K562 (cell line): ENCODE measurements around the gene ZNF865. TPM values are rescaled to one million over a fixed set of nuclear protein-coding genes. Genes with fewer than 3 reads are reported as not detected.
A peak's percentile ranks its signal among the peaks of the same experiment; 100 is the strongest.

Experiments used
- ATAC-seq: fragments of 200-7000 bp; cut with Tn5 transposase; 3 replicates; pipeline ENCODE4 v1.9.1; 2020; ENCODE audit warnings: moderate library complexity
- BruUV-seq: library from RNA; stranded (reverse); fragments of 400-500 nt; replicated peaks from 2 replicates; lab custom pipeline; 2021; lab: Mats Ljungman, UMichigan
- CTCF ChIA-PET: fragments of 300-600 bp; formaldehyde crosslinking; extraction: SDS; loops from one replicate; lab custom pipeline; 2021; ENCODE audit warnings: low intra/inter-chr PET ratio; lab: Yijun Ruan, JAX
- POLR2A ChIA-PET: fragments of 300-600, 350-650 bp; sonication (Branson Sonifier 250); formaldehyde crosslinking; extraction: SDS; loops from one replicate; lab custom pipeline; 2021; ENCODE audit warnings: antibody characterized with exemption, inconsistent platforms; lab: Yijun Ruan, JAX
- DNase-seq, 4 experiments: peaks; one replicate each; pipeline versions ENCODE4 v3.0.0 to v3.0.0-alpha.2; 2011 to 2018; ENCODE audit warnings: low spot score in 3 of 4, mixed read lengths in 3 of 4; ENCODE audit errors: extremely low read depth in 1 of 4
- FAIRE-seq: peaks from 2 replicates; lab custom pipeline; 2011; peaks lifted over from hg19 to GRCh38; lab: Jason Lieb, UNC
- H2AFZ ChIP-seq: 2 replicates; pipeline ENCODE4 v1.6.0; 2011; ENCODE audit warnings: low read depth, low read length, control low read depth, inconsistent platforms
- H3K27ac ChIP-seq: fragments of 200-600 bp; 3 replicates; pipeline ENCODE4 v1.8.0; 2011; ENCODE audit warnings: low read depth, mild to moderate bottlenecking, control low read depth, inconsistent platforms, low read length, moderate library complexity, mixed read lengths; ENCODE audit errors: extremely low read depth
- H3K27me3 ChIP-seq, 2 experiments: fragments of 300-600 bp in 1 of 2; 2 replicates in 1 of 2; 3 replicates in 1 of 2; pipeline versions ENCODE4 v1.6.0 to v1.8.0; 2011; ENCODE audit warnings: inconsistent platforms in 2 of 2, low read length in 2 of 2, mild to moderate bottlenecking in 1 of 2, mixed read lengths in 1 of 2, moderate library complexity in 1 of 2; ENCODE audit not compliant: control insufficient read depth in 2 of 2, insufficient read depth in 2 of 2
- H3K36me3 ChIP-seq: fragments of 300-600 bp; 3 replicates; pipeline ENCODE4 v1.8.0; 2011; ENCODE audit warnings: mild to moderate bottlenecking, low read length, inconsistent platforms; ENCODE audit not compliant: control insufficient read depth, insufficient read depth
- H3K4me1 ChIP-seq, 2 experiments: fragments of 200-600 bp in 1 of 2; replicated peaks in 1 of 2; 2 replicates in 1 of 2; 3 replicates in 1 of 2; pipeline versions ENCODE4 v1.5.1 to v1.8.0; 2011; ENCODE audit warnings: inconsistent platforms in 2 of 2, low read length in 2 of 2, mild to moderate bottlenecking in 1 of 2, mixed read lengths in 1 of 2, moderate library complexity in 1 of 2; ENCODE audit not compliant: control insufficient read depth in 2 of 2, insufficient read depth in 2 of 2
- H3K4me2 ChIP-seq: 2 replicates; pipeline ENCODE4 v1.6.1; 2011; ENCODE audit warnings: low read length, control low read depth, inconsistent platforms, mixed read lengths; ENCODE audit not compliant: insufficient read depth
- H3K4me3 ChIP-seq: fragments of 200-600 bp; sonication (generic), shearing (Covaris generic); 2 replicates; pipeline ENCODE4 v1.5.1; 2016; ENCODE audit warnings: control low read depth, inconsistent platforms
- H3K79me2 ChIP-seq: fragments of 200-600 bp; 3 replicates; pipeline ENCODE4 v1.8.0; 2011; ENCODE audit warnings: low read length, inconsistent platforms; ENCODE audit not compliant: control insufficient read depth, insufficient read depth
- H3K9ac ChIP-seq, 2 experiments: 2 replicates each; pipeline versions ENCODE4 v1.6.0 to v1.6.1; 2011; ENCODE audit warnings: low read depth in 2 of 2, low read length in 2 of 2, control low read depth in 1 of 2, inconsistent platforms in 1 of 2, mild to moderate bottlenecking in 1 of 2, mixed read lengths in 1 of 2; ENCODE audit not compliant: insufficient read depth in 1 of 2
- H3K9me1 ChIP-seq: one replicate; pipeline ENCODE4 v1.6.0; 2011; ENCODE audit warnings: inconsistent platforms, mild to moderate bottlenecking, low read length, moderate library complexity; ENCODE audit not compliant: control insufficient read depth, insufficient read depth
- H3K9me3 ChIP-seq: replicated peaks from 2 replicates; pipeline ENCODE4 v1.5.1; 2011; ENCODE audit warnings: low read depth, low read length, inconsistent platforms; ENCODE audit not compliant: control insufficient read depth, insufficient read depth
- H4K20me1 ChIP-seq: replicated peaks from 2 replicates; pipeline ENCODE4 v1.6.1; 2011; ENCODE audit warnings: low read length, inconsistent platforms, mixed read lengths; ENCODE audit not compliant: control insufficient read depth, insufficient read depth
- CTBP1 ChIP-seq: fragments of 450-650 bp; IDR thresholded peaks from 2 replicates; pipeline ENCODE4 v1.6.1; 2016; ENCODE audit warnings: borderline replicate concordance
- DNMT1 ChIP-seq: fragments of 450-650 bp; IDR thresholded peaks from 2 replicates; pipeline ENCODE4 v1.6.1; 2016; ENCODE audit warnings: antibody characterized with exemption, mild to moderate bottlenecking
- KAT7 ChIP-seq: sonication (generic); formaldehyde crosslinking; IDR thresholded peaks from 2 replicates; pipeline ENCODE4 v1.8.0; 2022; ENCODE audit warnings: missing genetic modification reagents, mild to moderate bottlenecking, borderline replicate concordance
- KLF1 ChIP-seq: fragments of 450-650 bp; IDR thresholded peaks from 2 replicates; pipeline ENCODE4 v1.6.1; 2016; ENCODE audit warnings: missing genetic modification characterization, missing compliant biosample characterization
- MTA2 ChIP-seq: fragments of 450-650 bp; IDR thresholded peaks from 2 replicates; pipeline ENCODE4 v1.6.1; 2016; ENCODE audit warnings: low read depth
- ZNF3 ChIP-seq: fragments of 250-450 bp; sonication (Bioruptor Pico); IDR thresholded peaks from 2 replicates; pipeline ENCODE4 v1.5.0; 2021; ENCODE audit warnings: mild to moderate bottlenecking, moderate library complexity
- ZNF780A ChIP-seq: fragments of 250-450 bp; sonication (Bioruptor Pico); IDR thresholded peaks from 2 replicates; pipeline ENCODE4 v1.5.0; 2021; ENCODE audit warnings: mild to moderate bottlenecking
- WGBS: fragments of 100-300 bp; shearing (Covaris generic); methylation state at CpG from one replicate; pipeline ENCODE4 v1.1.6; 2016; ENCODE audit warnings: low coverage, mixed read lengths; ENCODE audit not compliant: insufficient coverage; ENCODE audit errors: missing lambda C conversion rate; 5-methylcytosine and 5-hydroxymethylcytosine counted together
- in situ Hi-C: fragments of 300-500 bp; cut with MboI; formaldehyde crosslinking; loops from 4 replicates; pipeline ENCODE4 v1.15.0; 2018; ENCODE audit warnings: inconsistent platforms, mixed read lengths
- intact Hi-C: fragments of 100-400 bp; cut with micrococcal nuclease; formaldehyde crosslinking; loops from 2 replicates; pipeline ENCODE4 v1.14.2; 2022
- polyA plus RNA-seq, 8 experiments: library from polyadenylated mRNA; depleted of rRNA in 4 of 8; stranded (reverse) in 5 of 8; unstranded in 3 of 8; fragments of >200 nt; fragmentation: Nextera tagmentation in 2 of 8; fragmentation: Illumina TruSeq in 1 of 8; extraction: Ambion mirVana in 2 of 8; extraction: Trizol in 1 of 8; gene quantifications; 2 replicates each; pipeline versions ENCODE4 v1.2.1 to v1.2.3, GENCODE V29; 2011 to 2014; ENCODE audit warnings: inconsistent platforms in 1 of 8, missing spikeins in 1 of 8
- total RNA-seq, 7 experiments: library from RNA; depleted of rRNA in 6 of 7; stranded (reverse); fragments of >200 nt in 6 of 7; fragmentation: Illumina TruSeq in 2 of 7; extraction: Trizol in 2 of 7; gene quantifications; 2 replicates each; pipeline versions ENCODE4 v1.2.1 to v1.2.3, GENCODE V29; 2011 to 2021; ENCODE audit warnings: low replicate concordance in 1 of 7
- TF ChIP-seq, protein P1 (sequence below): fragments of 450-650 bp; IDR thresholded peaks from 2 replicates; pipeline ENCODE4 v1.6.1; 2016; ENCODE audit warnings: low read depth

The ZNF865 gene
- total and polyA plus RNA-seq, 9 of the 15 experiments (the other 6 are each of a cell fraction or from before 2014, with no cell fraction given), result 0.40 to 18.8 (median 1.6) TPM; not detected in 2

DNA sequence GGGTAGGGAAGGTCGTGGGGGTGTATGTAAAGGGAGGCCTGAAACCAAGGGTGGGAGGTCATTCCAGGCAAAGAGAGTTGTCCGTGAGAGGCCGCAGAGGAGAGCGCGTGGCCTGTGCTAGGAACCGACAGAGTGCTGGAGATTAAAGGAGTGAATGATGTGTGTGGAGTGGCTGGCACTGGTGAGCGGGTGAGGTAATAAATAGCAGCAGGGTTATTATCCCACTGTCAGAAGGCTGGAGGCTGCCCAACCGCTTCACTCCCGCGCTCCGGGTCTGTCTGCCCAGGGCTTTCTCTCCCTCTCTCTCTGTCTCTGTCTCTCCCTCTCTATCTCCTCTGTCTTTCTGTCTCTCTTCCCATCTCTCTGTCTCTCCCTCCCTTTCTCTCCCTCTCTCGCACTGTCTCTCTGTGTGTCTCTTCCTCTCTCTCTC, 42.2 kb upstream of the ZNF865 start:
- Histone ChIP-seq H4K20me1 (no peaks in the 10 kb centered on the region), H3K4me2 (no peak overlapping the region), H3K9me1 (no peaks in the 10 kb centered on the region), H3K27me3 (peaks cover 5 to 7% of the 10 kb centered on the region in 2 experiments; a peak in 4 of 5 replicates), H3K4me1 (peaks cover 0 to 7% of the 10 kb centered on the region in 2 experiments; a peak in 2 of 5 replicates), H3K9me3 (no peaks in the 10 kb centered on the region; the same call in 1 of the 2 replicates), H3K4me3 (no peak overlapping the region), H3K36me3 (no peaks in the 10 kb centered on the region), H3K27ac (no peak overlapping the region), H2AFZ (no peak overlapping the region), H3K9ac (peak overlapping the region in 1 of 2 experiments; percentile 6; a peak in 1 of 4 replicates), H3K79me2 (no peaks in the 10 kb centered on the region)
- in situ Hi-C loops (no loop called here), intact Hi-C loops (no loop called here)
- peak; percentile 44 for ATAC-seq
- no peak for TF ChIP-seq ZNF3 (CRISPR knock-in tag)
- TF ChIP-seq, protein P1, sequence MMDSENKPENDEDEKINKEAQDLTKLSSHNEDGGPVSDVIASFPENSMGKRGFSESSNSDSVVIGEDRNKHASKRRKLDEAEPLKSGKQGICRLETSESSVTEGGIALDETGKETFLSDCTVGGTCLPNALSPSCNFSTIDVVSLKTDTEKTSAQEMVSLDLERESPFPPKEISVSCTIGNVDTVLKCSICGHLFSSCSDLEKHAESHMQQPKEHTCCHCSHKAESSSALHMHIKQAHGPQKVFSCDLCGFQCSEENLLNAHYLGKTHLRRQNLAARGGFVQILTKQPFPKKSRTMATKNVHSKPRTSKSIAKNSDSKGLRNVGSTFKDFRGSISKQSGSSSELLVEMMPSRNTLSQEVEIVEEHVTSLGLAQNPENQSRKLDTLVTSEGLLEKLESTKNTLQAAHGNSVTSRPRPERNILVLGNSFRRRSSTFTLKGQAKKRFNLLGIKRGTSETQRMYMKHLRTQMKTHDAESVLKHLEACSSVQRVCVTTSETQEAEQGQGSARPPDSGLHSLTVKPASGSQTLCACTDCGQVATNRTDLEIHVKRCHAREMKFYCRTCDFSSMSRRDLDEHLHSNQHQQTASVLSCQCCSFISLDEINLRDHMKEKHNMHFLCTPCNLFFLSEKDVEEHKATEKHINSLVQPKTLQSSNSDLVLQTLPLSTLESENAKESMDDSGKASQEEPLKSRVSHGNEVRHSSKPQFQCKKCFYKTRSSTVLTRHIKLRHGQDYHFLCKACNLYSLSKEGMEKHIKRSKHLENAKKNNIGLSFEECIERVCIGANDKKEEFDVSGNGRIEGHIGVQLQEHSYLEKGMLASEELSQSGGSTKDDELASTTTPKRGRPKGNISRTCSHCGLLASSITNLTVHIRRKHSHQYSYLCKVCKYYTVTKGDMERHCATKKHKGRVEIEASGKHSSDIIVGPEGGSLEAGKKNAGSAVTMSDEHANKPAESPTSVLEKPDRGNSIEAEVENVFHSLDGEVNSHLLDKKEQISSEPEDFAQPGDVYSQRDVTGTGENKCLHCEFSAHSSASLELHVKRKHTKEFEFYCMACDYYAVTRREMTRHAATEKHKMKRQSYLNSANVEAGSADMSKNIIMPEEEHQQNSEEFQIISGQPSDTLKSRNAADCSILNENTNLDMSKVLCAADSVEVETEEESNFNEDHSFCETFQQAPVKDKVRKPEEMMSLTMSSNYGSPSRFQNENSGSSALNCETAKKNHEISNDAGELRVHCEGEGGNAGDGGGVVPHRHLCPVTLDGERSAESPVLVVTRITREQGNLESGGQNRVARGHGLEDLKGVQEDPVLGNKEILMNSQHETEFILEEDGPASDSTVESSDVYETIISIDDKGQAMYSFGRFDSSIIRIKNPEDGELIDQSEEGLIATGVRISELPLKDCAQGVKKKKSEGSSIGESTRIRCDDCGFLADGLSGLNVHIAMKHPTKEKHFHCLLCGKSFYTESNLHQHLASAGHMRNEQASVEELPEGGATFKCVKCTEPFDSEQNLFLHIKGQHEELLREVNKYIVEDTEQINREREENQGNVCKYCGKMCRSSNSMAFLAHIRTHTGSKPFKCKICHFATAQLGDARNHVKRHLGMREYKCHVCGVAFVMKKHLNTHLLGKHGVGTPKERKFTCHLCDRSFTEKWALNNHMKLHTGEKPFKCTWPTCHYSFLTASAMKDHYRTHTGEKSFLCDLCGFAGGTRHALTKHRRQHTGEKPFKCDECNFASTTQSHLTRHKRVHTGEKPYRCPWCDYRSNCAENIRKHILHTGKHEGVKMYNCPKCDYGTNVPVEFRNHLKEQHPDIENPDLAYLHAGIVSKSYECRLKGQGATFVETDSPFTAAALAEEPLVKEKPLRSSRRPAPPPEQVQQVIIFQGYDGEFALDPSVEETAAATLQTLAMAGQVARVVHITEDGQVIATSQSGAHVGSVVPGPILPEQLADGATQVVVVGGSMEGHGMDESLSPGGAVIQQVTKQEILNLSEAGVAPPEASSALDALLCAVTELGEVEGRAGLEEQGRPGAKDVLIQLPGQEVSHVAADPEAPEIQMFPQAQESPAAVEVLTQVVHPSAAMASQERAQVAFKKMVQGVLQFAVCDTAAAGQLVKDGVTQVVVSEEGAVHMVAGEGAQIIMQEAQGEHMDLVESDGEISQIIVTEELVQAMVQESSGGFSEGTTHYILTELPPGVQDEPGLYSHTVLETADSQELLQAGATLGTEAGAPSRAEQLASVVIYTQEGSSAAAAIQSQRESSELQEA, result no peak
- no peak for TF ChIP-seq ZNF780A (CRISPR knock-in tag)
- TF ChIP-seq DNMT1, result no peak
- no peak for TF ChIP-seq CTBP1
- TF ChIP-seq KLF1 (tag), result no peak
- no peak for TF ChIP-seq MTA2
- no peak for TF ChIP-seq KAT7
- 36% methylated on average over 11 of the region's 12 CpGs for WGBS
- ChIA-PET CTCF (no interaction called here), POLR2A (no interaction called here)
- no TSS peak for BruUV-seq
- no peak for FAIRE-seq
- DNase-seq, result no peak
